IMR-90 (cell line): ENCODE data around the gene GTF2I. TPM values are rescaled to one million over a fixed set of nuclear protein-coding genes. Genes with fewer than 3 reads are reported as not detected.

Experiments used
- ATAC-seq: fragments of 200-7000 bp; cut with Tn5 transposase; 2 replicates; pipeline ENCODE4 v1.9.1; 2020; ENCODE audit warnings: low read depth, mild to moderate bottlenecking, moderate library complexity
- BruUV-seq: library from RNA; stranded (reverse); fragments of 400-500 nt; replicated peaks from 2 replicates; lab custom pipeline; 2021; lab: Mats Ljungman, UMichigan
- CTCF ChIA-PET: fragments of 300-600 bp; formaldehyde crosslinking; extraction: SDS; loops from one replicate; lab custom pipeline; 2021; ENCODE audit warnings: antibody characterized with exemption; lab: Yijun Ruan, JAX
- POLR2A ChIA-PET: fragments of 300-600 bp; sonication (Branson Sonifier 250); formaldehyde crosslinking; loops from one replicate; lab custom pipeline; 2022; ENCODE audit warnings: antibody characterized with exemption; ENCODE audit not compliant: unreplicated experiment; lab: Charles Lee
- DNase-seq: peaks from one replicate; pipeline ENCODE4 v3.0.0; 2013
- H2AFZ ChIP-seq: replicated peaks from 2 replicates; pipeline ENCODE3; 2013; ENCODE audit warnings: low read length, mild to moderate bottlenecking; ENCODE audit not compliant: poor library complexity
- H2AK5ac ChIP-seq: 2 replicates; pipeline ENCODE4 v1.6.1; 2013; ENCODE audit warnings: low read depth, low read length, inconsistent platforms
- H2AK9ac ChIP-seq: replicated peaks from 2 replicates; pipeline ENCODE3; 2013; ENCODE audit warnings: mild to moderate bottlenecking, low read depth, low read length, moderate library complexity; ENCODE audit not compliant: poor library complexity
- H2BK120ac ChIP-seq: 2 replicates; pipeline ENCODE4 v1.6.1; 2013; ENCODE audit warnings: low read depth, low read length, inconsistent platforms
- H2BK15ac ChIP-seq: 3 replicates; pipeline ENCODE4 v1.6.1; 2013; ENCODE audit warnings: low read depth, low read length, inconsistent platforms
- H2BK20ac ChIP-seq: 2 replicates; pipeline ENCODE4 v1.6.1; 2013; ENCODE audit warnings: low read depth, mild to moderate bottlenecking, inconsistent platforms, low read length, moderate library complexity
- H2BK5ac ChIP-seq: 2 replicates; pipeline ENCODE4 v1.6.1; 2013; ENCODE audit warnings: mild to moderate bottlenecking, low read depth, low read length, inconsistent platforms; ENCODE audit not compliant: poor library complexity, severe bottlenecking
- H3K14ac ChIP-seq: replicated peaks from 2 replicates; pipeline ENCODE4 v1.6.1; 2013; ENCODE audit warnings: low read depth, low read length, inconsistent platforms
- H3K18ac ChIP-seq: 2 replicates; pipeline ENCODE4 v1.6.1; 2013; ENCODE audit warnings: low read depth, low read length, control low read depth
- H3K23ac ChIP-seq: 2 replicates; pipeline ENCODE4 v1.6.1; 2013; ENCODE audit warnings: low read depth, low read length, inconsistent platforms
- H3K27ac ChIP-seq: 2 replicates; pipeline ENCODE4 v1.5.1; 2013; ENCODE audit warnings: mild to moderate bottlenecking, control low read depth, low read length; ENCODE audit not compliant: insufficient read depth
- H3K27me3 ChIP-seq: 2 replicates; pipeline ENCODE4 v1.6.1; 2013; ENCODE audit warnings: low read length; ENCODE audit not compliant: control insufficient read depth, insufficient read depth
- H3K36me3 ChIP-seq: 2 replicates; pipeline ENCODE4 v1.6.1; 2013; ENCODE audit warnings: low read length, mixed read lengths; ENCODE audit not compliant: control insufficient read depth, insufficient read depth
- H3K4ac ChIP-seq: 2 replicates; pipeline ENCODE4 v1.6.1; 2013; ENCODE audit warnings: low read depth, low read length, inconsistent platforms
- H3K4me1 ChIP-seq: 2 replicates; pipeline ENCODE4 v1.6.1; 2013; ENCODE audit warnings: low read length, mixed read lengths; ENCODE audit not compliant: control insufficient read depth, insufficient read depth
- H3K4me2 ChIP-seq: 2 replicates; pipeline ENCODE4 v1.6.1; 2013; ENCODE audit warnings: low read depth, mild to moderate bottlenecking, control low read depth, low read length, moderate library complexity
- H3K4me3 ChIP-seq: 2 replicates; pipeline ENCODE4 v1.5.1; 2013; ENCODE audit warnings: low read depth, mild to moderate bottlenecking, control low read depth, low read length, moderate library complexity; ENCODE audit not compliant: insufficient read depth
- H3K56ac ChIP-seq: 2 replicates; pipeline ENCODE4 v1.6.1; 2013; ENCODE audit warnings: low read length, inconsistent platforms; ENCODE audit not compliant: insufficient read depth; ENCODE audit errors: extremely low read depth
- H3K79me1 ChIP-seq, 2 experiments: 2 replicates each; pipeline ENCODE4 v1.6.1; 2013; ENCODE audit warnings: low read length in 2 of 2, inconsistent platforms in 1 of 2, low read depth in 1 of 2
- H3K9ac ChIP-seq: 2 replicates; pipeline ENCODE4 v1.6.1; 2013; ENCODE audit warnings: low read depth, low read length, control low read depth
- H3K9me1 ChIP-seq: 2 replicates; pipeline ENCODE4 v1.6.1; 2013; ENCODE audit warnings: low read length, inconsistent platforms; ENCODE audit not compliant: insufficient read depth
- H3K9me3 ChIP-seq: 2 replicates; pipeline ENCODE4 v1.6.1; 2013; ENCODE audit warnings: low read length; ENCODE audit not compliant: control insufficient read depth, insufficient read depth
- H4K20me1 ChIP-seq: 2 replicates; pipeline ENCODE4 v1.6.1; 2013; ENCODE audit warnings: low read length, inconsistent platforms; ENCODE audit not compliant: insufficient read depth
- H4K5ac ChIP-seq: 2 replicates; pipeline ENCODE4 v1.6.1; 2013; ENCODE audit warnings: mild to moderate bottlenecking, low read depth, low read length, control low read depth
- H4K8ac ChIP-seq, 2 experiments: 2 replicates each; pipeline ENCODE4 v1.6.1; 2013; ENCODE audit warnings: low read depth in 2 of 2, low read length in 2 of 2, control low read depth in 1 of 2, inconsistent platforms in 1 of 2
- H4K91ac ChIP-seq: 2 replicates; pipeline ENCODE4 v1.6.1; 2013; ENCODE audit warnings: low read depth, low read length, inconsistent platforms; ENCODE audit not compliant: insufficient read depth
- BHLHE40 ChIP-seq: fragments of 150-350 bp; IDR thresholded peaks from 2 replicates; pipeline ENCODE4 v1.6.1; 2016; ENCODE audit warnings: mild to moderate bottlenecking, low read depth, low read length
- CEBPB ChIP-seq: IDR thresholded peaks from 2 replicates; pipeline ENCODE4 v1.6.1; 2012; ENCODE audit warnings: low read depth, low read length, improper control_type of control experiment
- MAZ ChIP-seq: IDR thresholded peaks from 2 replicates; pipeline ENCODE4 v1.6.1; 2012; ENCODE audit warnings: low read depth, mild to moderate bottlenecking, low read length, improper control_type of control experiment, moderate library complexity, borderline replicate concordance
- MXI1 ChIP-seq: IDR thresholded peaks from 2 replicates; pipeline ENCODE4 v1.6.1; 2012; ENCODE audit warnings: low read depth, mild to moderate bottlenecking, low read length, moderate library complexity, borderline replicate concordance
- NFE2L2 ChIP-seq: fragments of 150-350 bp; IDR thresholded peaks from 2 replicates; pipeline ENCODE4 v1.6.1; 2016; ENCODE audit warnings: low read depth, mild to moderate bottlenecking, low read length
- POLR2A ChIP-seq: IDR thresholded peaks from 2 replicates; pipeline ENCODE4 v1.6.1; 2012; ENCODE audit warnings: mild to moderate bottlenecking, low read depth, low read length
- RCOR1 ChIP-seq: IDR thresholded peaks from 2 replicates; pipeline ENCODE4 v1.6.1; 2012; ENCODE audit warnings: mild to moderate bottlenecking, low read length, improper control_type of control experiment; ENCODE audit not compliant: insufficient replicate concordance
- RFX5 ChIP-seq: IDR thresholded peaks from 2 replicates; pipeline ENCODE4 v1.8.0; 2012; ENCODE audit warnings: low read depth, mild to moderate bottlenecking, low read length, moderate library complexity
- WGBS, 2 experiments: methylation state at CpG; one replicate each; pipeline versions ENCODE4 v1.1.5 to v1.1.7; 2013; ENCODE audit warnings: missing lambda C conversion rate in 2 of 2; ENCODE audit not compliant: insufficient read length in 1 of 2; ENCODE audit errors: extremely low coverage in 2 of 2; 5-methylcytosine and 5-hydroxymethylcytosine counted together
- dilution Hi-C: fragments of 300-500 bp; cut with HindIII; formaldehyde crosslinking; loops from one replicate; pipeline ENCODE4 v1.14.3; 2018; ENCODE audit warnings: low sequenced_read_pairs; ENCODE audit not compliant: unreplicated experiment
- in situ Hi-C: fragments of 300-500 bp; cut with MboI; formaldehyde crosslinking; loops from 3 replicates; pipeline ENCODE4 v1.14.3; 2019; ENCODE audit warnings: low sequenced_read_pairs, inconsistent platforms, mixed read lengths
- intact Hi-C: fragments of 100-400 bp; cut with micrococcal nuclease; formaldehyde crosslinking; loops from 2 replicates; pipeline ENCODE4 v1.10.0; 2022
- polyA plus RNA-seq, 3 experiments: library from polyadenylated mRNA; depleted of rRNA; stranded (reverse); fragments of >200 nt; gene quantifications; 2 replicates each; pipeline ENCODE4 v1.2.3, GENCODE V29; 2012; ENCODE audit warnings: low replicate concordance in 1 of 3
- total RNA-seq: library from RNA; depleted of rRNA; stranded (reverse); fragments of >200 nt; gene quantifications from 2 replicates; pipeline ENCODE4 v1.2.3, GENCODE V29; 2012
- TF ChIP-seq, protein P1 (sequence below): fragments of 150-350 bp; IDR thresholded peaks from 2 replicates; pipeline ENCODE4 v1.6.1; 2017; ENCODE audit warnings: mild to moderate bottlenecking, antibody characterized with exemption, low read length, low read depth
- TF ChIP-seq, protein P2 (sequence below): conservative IDR thresholded peaks from 2 replicates; pipeline ENCODE4 v1.5.1; 2012; ENCODE audit warnings: mild to moderate bottlenecking, low read depth, low read length, improper control_type of control experiment

The GTF2I gene
- total and polyA plus RNA-seq, 2 of the 4 experiments (the other 2 are of a cell fraction), result 46.4 to 88.8 TPM

DNA sequence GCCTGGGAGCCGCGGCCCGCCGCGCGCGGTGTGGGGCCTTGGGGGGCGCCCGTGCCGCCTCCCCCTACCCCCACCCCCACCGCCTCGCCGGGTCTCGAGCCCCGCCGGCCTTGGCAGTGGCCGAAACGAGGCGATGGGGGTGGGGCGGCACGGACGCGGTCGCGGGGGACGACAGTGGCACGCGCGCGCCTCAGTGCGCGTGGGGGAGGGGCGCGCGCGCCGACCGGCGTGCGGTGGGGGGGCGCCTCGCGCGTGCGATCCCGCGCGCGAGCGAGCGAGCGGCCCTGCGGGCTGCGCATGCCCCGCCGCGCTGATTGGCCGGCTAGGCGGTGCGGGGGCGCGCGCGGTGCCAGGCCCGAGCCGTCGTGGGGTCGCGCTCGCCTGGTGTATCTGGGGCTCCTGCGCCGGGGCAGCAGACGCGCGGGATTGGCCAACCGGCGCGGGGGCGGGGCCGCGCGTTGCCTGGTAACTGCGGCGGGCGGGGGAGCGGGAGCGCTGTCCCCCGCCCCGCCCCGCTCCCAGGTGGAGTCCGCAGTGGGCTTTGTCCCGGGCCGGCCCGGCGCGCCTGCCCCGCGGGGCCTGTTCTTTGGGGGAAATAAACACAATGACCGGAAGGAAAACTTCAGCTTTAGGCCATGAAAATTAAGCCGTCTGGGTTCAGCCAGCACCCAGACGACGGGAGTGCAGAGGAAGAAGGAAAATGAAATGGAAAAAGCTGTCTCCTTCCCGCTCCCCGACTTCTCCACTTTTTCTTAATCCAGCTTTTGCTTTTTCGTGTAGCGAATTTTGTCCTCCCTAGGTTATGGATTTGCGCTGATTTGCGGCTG lies 873 bp downstream of the GTF2I start:
- Histone ChIP-seq H3K9ac (peak overlapping the region; percentile 86), H2AK5ac (peak overlapping the region; percentile 32), H2AFZ (peak overlapping the region; percentile 87), H4K91ac (peak overlapping the region; percentile 94), H2BK120ac (peak overlapping the region; percentile 16; the same call in 1 of the 2 replicates), H3K56ac (peak overlapping the region; percentile 80; the same call in 1 of the 2 replicates), H2BK5ac (peak overlapping the region; percentile 99), H2AK9ac (peak overlapping the region; percentile 98), H3K27me3 (no peaks in the 10 kb centered on the region), H3K4ac (peak overlapping the region; percentile 95), H4K8ac (peak overlapping the region; percentile 11 to 88; a peak in 2 of 4 replicates), H2BK20ac (no peak overlapping the region), H3K23ac (peak overlapping the region; percentile 93), H3K18ac (peak overlapping the region; percentile 49), H3K14ac (peak overlapping the region; percentile 87), H3K9me1 (peaks cover 17% of the 10 kb centered on the region), H2BK15ac (0 out of 3 replicates have a peak overlapping the region, but pooled peaks have one; percentile 42), H3K36me3 (peaks cover 4% of the 10 kb centered on the region), H3K9me3 (no peaks in the 10 kb centered on the region), H3K79me1 (peaks cover 3 to 40% of the 10 kb centered on the region in 2 experiments; a peak in 2 of 4 replicates), H3K4me3 (peak overlapping the region; percentile 80), H4K5ac (peak overlapping the region; percentile 82), H3K27ac (peak overlapping the region; percentile 95), H3K4me1 (peaks cover 27% of the 10 kb centered on the region), H3K4me2 (peak overlapping the region; percentile 98), H4K20me1 (peaks cover 49% of the 10 kb centered on the region)
- BruUV-seq, result no TSS peak
- dilution Hi-C loops, result no loop called here
- TF ChIP-seq NFE2L2 (no peak), POLR2A (no peak; the same call in 1 of the 2 replicates), MXI1 (peak; percentile 84), RCOR1 (no peak), CEBPB (peak; percentile 68), MAZ (peak; percentile 96), BHLHE40 (peak; percentile 89), RFX5 (peak; percentile 73; the same call in 1 of the 2 replicates)
- TF ChIP-seq, protein P1, sequence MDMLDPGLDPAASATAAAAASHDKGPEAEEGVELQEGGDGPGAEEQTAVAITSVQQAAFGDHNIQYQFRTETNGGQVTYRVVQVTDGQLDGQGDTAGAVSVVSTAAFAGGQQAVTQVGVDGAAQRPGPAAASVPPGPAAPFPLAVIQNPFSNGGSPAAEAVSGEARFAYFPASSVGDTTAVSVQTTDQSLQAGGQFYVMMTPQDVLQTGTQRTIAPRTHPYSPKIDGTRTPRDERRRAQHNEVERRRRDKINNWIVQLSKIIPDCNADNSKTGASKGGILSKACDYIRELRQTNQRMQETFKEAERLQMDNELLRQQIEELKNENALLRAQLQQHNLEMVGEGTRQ, result no peak; the same call in 1 of the 2 replicates
- TF ChIP-seq, protein P2, sequence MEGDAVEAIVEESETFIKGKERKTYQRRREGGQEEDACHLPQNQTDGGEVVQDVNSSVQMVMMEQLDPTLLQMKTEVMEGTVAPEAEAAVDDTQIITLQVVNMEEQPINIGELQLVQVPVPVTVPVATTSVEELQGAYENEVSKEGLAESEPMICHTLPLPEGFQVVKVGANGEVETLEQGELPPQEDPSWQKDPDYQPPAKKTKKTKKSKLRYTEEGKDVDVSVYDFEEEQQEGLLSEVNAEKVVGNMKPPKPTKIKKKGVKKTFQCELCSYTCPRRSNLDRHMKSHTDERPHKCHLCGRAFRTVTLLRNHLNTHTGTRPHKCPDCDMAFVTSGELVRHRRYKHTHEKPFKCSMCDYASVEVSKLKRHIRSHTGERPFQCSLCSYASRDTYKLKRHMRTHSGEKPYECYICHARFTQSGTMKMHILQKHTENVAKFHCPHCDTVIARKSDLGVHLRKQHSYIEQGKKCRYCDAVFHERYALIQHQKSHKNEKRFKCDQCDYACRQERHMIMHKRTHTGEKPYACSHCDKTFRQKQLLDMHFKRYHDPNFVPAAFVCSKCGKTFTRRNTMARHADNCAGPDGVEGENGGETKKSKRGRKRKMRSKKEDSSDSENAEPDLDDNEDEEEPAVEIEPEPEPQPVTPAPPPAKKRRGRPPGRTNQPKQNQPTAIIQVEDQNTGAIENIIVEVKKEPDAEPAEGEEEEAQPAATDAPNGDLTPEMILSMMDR, result no peak
- ATAC-seq (peak; percentile 83), DNase-seq (peak; percentile 90)
- WGBS, 2 experiments, result 1% methylated on average over 41 of the region's 108 CpGs; no CpG with 5 or more reads in 1 of the 2 experiments
- ChIA-PET POLR2A (interaction anchor here (0.6 kb wide), 3 partner anchors 10 to 42 kb away, joined by 5 to 30 read pairs (median 14); no protein-coding TSS in a partner anchor), CTCF (interaction anchor here (0.6 kb wide), 2 partner anchors 36 to 79 kb away, joined by 4 to 10 read pairs; no protein-coding TSS in a partner anchor)
- in situ Hi-C loops, result loop anchor here (5.0 kb wide), 1 partner anchor 51 kb away; no protein-coding TSS in a partner anchor
- intact Hi-C loops, result no loop called here
